Fibroblast of lung (primary cell): ENCODE measurements around the gene LDLRAD3.

Source experiments
- CTCF ChIP-seq, 2 donors: IDR thresholded peaks in 1 of 2; conservative IDR thresholded peaks in 1 of 2; 1 replicate in 1 of 2; 2 replicates in 1 of 2; pipeline ENCODE4 v1.5.1; 2011 to 2012; ENCODE audit warnings: low read length in 2 of 2, control low read depth in 1 of 2, inconsistent platforms in 1 of 2, low read depth in 1 of 2, mild to moderate bottlenecking in 1 of 2
- EZH2 ChIP-seq: IDR thresholded peaks from 2 replicates; pipeline ENCODE4 v1.5.1; 2012; ENCODE audit warnings: low read length, control low read depth, mild to moderate bottlenecking; ENCODE audit errors: missing control alignments

- no peak for TF ChIP-seq EZH2
- no peak for TF ChIP-seq CTCF (conservative IDR thresholded peaks at IDR 0.05 in 1 of 2, IDR thresholded peaks at IDR 0.05 in 1 of 2; ENCODE audit: low read depth in 1 of 2, low read length in 2 of 2)
These were observed 221.9 kb downstream of the LDLRAD3 start for GRCh38 chr11:36165621-36166397.
